Neural crest cell (in vitro differentiated cells): ENCODE measurements around the gene COL18A1. TPM values are rescaled to one million over a fixed set of nuclear protein-coding genes. Genes with fewer than 3 reads are reported as not detected.

Source experiments
- DNase-seq: peaks from one replicate; pipeline ENCODE4 v3.0.0; 2021; ENCODE audit warnings: low read depth, mixed read lengths, low spot score
- H3K27ac Mint-ChIP-seq: one replicate; pipeline ENCODE4 v1.8.0; 2021; ENCODE audit warnings: mild to moderate bottlenecking, mixed read lengths; ENCODE audit not compliant: unreplicated experiment
- H3K27me3 Mint-ChIP-seq: 2 replicates; pipeline ENCODE4 v1.8.0; 2021; ENCODE audit warnings: low read depth, mild to moderate bottlenecking, mixed read lengths
- H3K36me3 Mint-ChIP-seq: 2 replicates; pipeline ENCODE4 v1.8.0; 2021; ENCODE audit warnings: low read depth, mild to moderate bottlenecking, mixed read lengths
- H3K4me1 Mint-ChIP-seq: 2 replicates; pipeline ENCODE4 v1.8.0; 2021; ENCODE audit warnings: mixed read lengths
- H3K4me3 Mint-ChIP-seq: one replicate; pipeline ENCODE4 v1.8.0; 2021; ENCODE audit warnings: mild to moderate bottlenecking, mixed read lengths
- H3K9me3 Mint-ChIP-seq: 2 replicates; pipeline ENCODE4 v1.8.0; 2021; ENCODE audit warnings: mixed read lengths
- total RNA-seq: library from RNA; stranded (reverse); gene quantifications from 2 replicates; pipeline ENCODE4 v1.2.1, GENCODE V29; 2021
- TF ChIP-seq, protein P1 (sequence below): fragments of 200-600 bp; sonication (generic); conservative IDR thresholded peaks from 2 replicates; pipeline ENCODE4 v1.5.0; 2021; ENCODE audit warnings: antibody characterized with exemption, mild to moderate bottlenecking

The COL18A1 gene
- total RNA-seq, 1 donor from 2014 or later = 19.2 TPM

- Mint-ChIP-seq H3K9me3 (no peaks in the 10 kb centered on the region), H3K27ac (no peak overlapping the region), H3K4me3 (peak overlapping the region; percentile 5), H3K4me1 (peaks cover 25% of the 10 kb centered on the region), H3K27me3 (peaks cover 6% of the 10 kb centered on the region), H3K36me3 (no peaks in the 10 kb centered on the region)
- TF ChIP-seq, protein P1, sequence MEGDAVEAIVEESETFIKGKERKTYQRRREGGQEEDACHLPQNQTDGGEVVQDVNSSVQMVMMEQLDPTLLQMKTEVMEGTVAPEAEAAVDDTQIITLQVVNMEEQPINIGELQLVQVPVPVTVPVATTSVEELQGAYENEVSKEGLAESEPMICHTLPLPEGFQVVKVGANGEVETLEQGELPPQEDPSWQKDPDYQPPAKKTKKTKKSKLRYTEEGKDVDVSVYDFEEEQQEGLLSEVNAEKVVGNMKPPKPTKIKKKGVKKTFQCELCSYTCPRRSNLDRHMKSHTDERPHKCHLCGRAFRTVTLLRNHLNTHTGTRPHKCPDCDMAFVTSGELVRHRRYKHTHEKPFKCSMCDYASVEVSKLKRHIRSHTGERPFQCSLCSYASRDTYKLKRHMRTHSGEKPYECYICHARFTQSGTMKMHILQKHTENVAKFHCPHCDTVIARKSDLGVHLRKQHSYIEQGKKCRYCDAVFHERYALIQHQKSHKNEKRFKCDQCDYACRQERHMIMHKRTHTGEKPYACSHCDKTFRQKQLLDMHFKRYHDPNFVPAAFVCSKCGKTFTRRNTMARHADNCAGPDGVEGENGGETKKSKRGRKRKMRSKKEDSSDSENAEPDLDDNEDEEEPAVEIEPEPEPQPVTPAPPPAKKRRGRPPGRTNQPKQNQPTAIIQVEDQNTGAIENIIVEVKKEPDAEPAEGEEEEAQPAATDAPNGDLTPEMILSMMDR = no peak
- DNase-seq = no peak
Observed at GRCh38 chr21:45432575-45433255, 27.8 kb downstream of the COL18A1 start.

GRCh38 chr21:45433301-45433700, 28.3 kb downstream of the COL18A1 start:
- Mint-ChIP-seq H3K27me3 (peaks cover 6% of the 10 kb centered on the region), H3K36me3 (no peaks in the 10 kb centered on the region), H3K9me3 (no peaks in the 10 kb centered on the region), H3K27ac (no peak overlapping the region), H3K4me1 (peaks cover 25% of the 10 kb centered on the region), H3K4me3 (peak overlapping the region; percentile 5)
- DNase-seq = no peak
- TF ChIP-seq, protein P1 = no peak

- Mint-ChIP-seq H3K27me3 (peaks cover 6% of the 10 kb centered on the region), H3K4me3 (no peak overlapping the region), H3K27ac (no peak overlapping the region), H3K4me1 (peaks cover 25% of the 10 kb centered on the region), H3K9me3 (no peaks in the 10 kb centered on the region), H3K36me3 (no peaks in the 10 kb centered on the region)
- no peak for DNase-seq
- TF ChIP-seq, protein P1 = no peak
Observed at GRCh38 chr21:45433911-45434644, 29.1 kb downstream of the COL18A1 start.

GRCh38 chr21:45434645-45435217, 29.8 kb downstream of the COL18A1 start:
- DNase-seq = no peak
- peaks cover 10% of the 10 kb centered on the region for H3K27me3 Mint-ChIP-seq
- no peak overlapping the region for H3K4me3 Mint-ChIP-seq
- TF ChIP-seq, protein P1 = no peak
- H3K4me1 Mint-ChIP-seq = peaks cover 31% of the 10 kb centered on the region
- no peaks in the 10 kb centered on the region for H3K36me3 Mint-ChIP-seq
- no peaks in the 10 kb centered on the region for H3K9me3 Mint-ChIP-seq
- no peak overlapping the region for H3K27ac Mint-ChIP-seq

DNA sequence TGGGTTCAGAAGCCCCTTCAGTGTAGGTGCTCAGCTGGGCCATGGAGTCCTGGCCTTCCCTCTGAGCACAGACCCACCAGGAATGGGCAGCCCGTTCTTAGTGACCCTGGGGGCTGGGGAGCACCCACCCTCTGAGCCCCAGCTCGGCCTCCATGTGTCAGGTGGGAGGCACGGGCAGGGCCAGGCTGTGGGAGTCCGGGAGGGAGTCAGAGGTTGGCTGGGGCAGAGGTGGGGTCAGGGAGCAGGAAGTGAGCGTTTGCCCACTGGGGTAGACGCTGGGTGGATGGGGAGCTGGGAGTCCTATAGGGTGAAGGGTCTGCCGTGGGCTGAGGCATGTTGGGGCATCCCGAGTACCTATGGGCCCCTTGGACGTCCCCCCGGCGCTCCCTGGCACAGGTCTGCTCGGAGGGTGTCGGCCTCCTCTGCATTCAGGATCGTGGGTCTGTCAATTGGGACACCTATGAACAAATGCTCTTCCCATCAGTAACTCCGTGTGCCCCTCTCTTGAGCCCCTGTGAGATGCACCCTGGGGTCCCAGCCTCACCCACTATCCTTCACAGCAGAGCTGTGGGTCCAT, 30.5 kb downstream of the COL18A1 start:
- H3K27me3 Mint-ChIP-seq = peaks cover 8% of the 10 kb centered on the region
- no peaks in the 10 kb centered on the region for H3K36me3 Mint-ChIP-seq
- TF ChIP-seq, protein P1 = no peak
- H3K4me3 Mint-ChIP-seq = no peak overlapping the region
- DNase-seq = no peak
- H3K9me3 Mint-ChIP-seq = no peaks in the 10 kb centered on the region
- H3K4me1 Mint-ChIP-seq = peaks cover 24% of the 10 kb centered on the region
- no peak overlapping the region for H3K27ac Mint-ChIP-seq
